Neural cell (in vitro differentiated cells): ENCODE measurements around the gene ADAM30. TPM values are rescaled to one million over a fixed set of nuclear protein-coding genes. Genes with fewer than 3 reads are reported as not detected.

Experiments used
- H2AFZ ChIP-seq: fragments of 200-600, 300-800 bp; sonication (generic), shearing (Covaris generic); 2 replicates; pipeline ENCODE4 v1.6.0; 2014; ENCODE audit warnings: low read depth, mild to moderate bottlenecking, antibody characterized with exemption, low read length, moderate library complexity
- H3F3A ChIP-seq: fragments of 200-600 bp; shearing (Covaris generic); 2 replicates; pipeline ENCODE4 v1.6.1; 2016; ENCODE audit warnings: mild to moderate bottlenecking, moderate library complexity, mixed read lengths, antibody characterized with exemption, low read length; ENCODE audit not compliant: insufficient read depth, poor library complexity, severe bottlenecking
- H3K27ac ChIP-seq: fragments of 200-600, 300-800 bp; sonication (generic), shearing (Covaris generic); 2 replicates; pipeline ENCODE4 v1.5.1; 2014; ENCODE audit warnings: mild to moderate bottlenecking, low read length, moderate library complexity
- H3K27me3 ChIP-seq: fragments of 300-800, 200-600 bp; sonication (generic), shearing (Covaris generic); 2 replicates; pipeline ENCODE4 v1.6.0; 2014; ENCODE audit warnings: mild to moderate bottlenecking, low read depth, low read length, moderate library complexity; ENCODE audit not compliant: insufficient read depth
- H3K36me3 ChIP-seq: fragments of 300-800, 200-600 bp; sonication (generic), shearing (Covaris generic); 2 replicates; pipeline ENCODE4 v1.5.1; 2014; ENCODE audit warnings: mild to moderate bottlenecking, antibody characterized with exemption, low read length, moderate library complexity; ENCODE audit not compliant: insufficient read depth
- H3K4me2 ChIP-seq: fragments of 300-800, 200-600 bp; sonication (generic), shearing (Covaris generic); 2 replicates; pipeline ENCODE4 v1.6.0; 2014; ENCODE audit warnings: mild to moderate bottlenecking, low read length
- H3K4me3 ChIP-seq: fragments of 300-800, 200-600 bp; sonication (generic), shearing (Covaris generic); 2 replicates; pipeline ENCODE4 v1.5.1; 2014; ENCODE audit warnings: mild to moderate bottlenecking, low read length, moderate library complexity
- H3K79me2 ChIP-seq: fragments of 200-600 bp; shearing (Covaris generic); replicated peaks from 2 replicates; pipeline ENCODE4 v1.6.0; 2014; ENCODE audit warnings: mild to moderate bottlenecking, low read length, moderate library complexity; ENCODE audit not compliant: insufficient read depth
- H3K9ac ChIP-seq: fragments of 300-800, 200-600 bp; sonication (generic), shearing (Covaris generic); 2 replicates; pipeline ENCODE4 v1.6.1; 2016; ENCODE audit warnings: mild to moderate bottlenecking, low read length, mixed read lengths
- H3K9me2 ChIP-seq: fragments of 200-600 bp; shearing (Covaris generic); 2 replicates; pipeline ENCODE4 v1.6.1; 2016; ENCODE audit warnings: mild to moderate bottlenecking, low read length, mixed read lengths; ENCODE audit not compliant: insufficient read depth
- H3K9me3 ChIP-seq: fragments of 200-600, 300-800 bp; sonication (generic), shearing (Covaris generic); 2 replicates; pipeline ENCODE4 v1.6.1; 2016; ENCODE audit warnings: mild to moderate bottlenecking, mixed run types, low read length, moderate library complexity, mixed read lengths
- H4K20me1 ChIP-seq: fragments of 200-600 bp; shearing (Covaris generic); 2 replicates; pipeline ENCODE4 v1.6.1; 2016; ENCODE audit warnings: mild to moderate bottlenecking, mixed run types; ENCODE audit not compliant: insufficient read depth
- EP300 ChIP-seq: fragments of 450-650 bp; conservative IDR thresholded peaks from 2 replicates; pipeline ENCODE4 v1.6.1; 2014; ENCODE audit warnings: antibody characterized with exemption, mild to moderate bottlenecking, moderate library complexity; ENCODE audit not compliant: poor library complexity, severe bottlenecking
- EZH2 ChIP-seq: fragments of 200-600, 300-800 bp; shearing (Covaris generic), sonication (generic); IDR thresholded peaks from 2 replicates; pipeline ENCODE4 v1.6.1; 2014; ENCODE audit warnings: antibody characterized with exemption, low read length, borderline replicate concordance, mild to moderate bottlenecking; ENCODE audit not compliant: insufficient read depth, poor library complexity, severe bottlenecking
- MXI1 ChIP-seq: fragments of 450-650 bp; conservative IDR thresholded peaks from 2 replicates; pipeline ENCODE4 v1.6.1; 2014; ENCODE audit warnings: antibody characterized with exemption, mild to moderate bottlenecking; ENCODE audit not compliant: poor library complexity, severe bottlenecking
- POLR2AphosphoS5 ChIP-seq: IDR thresholded peaks from 2 replicates; pipeline ENCODE4 v1.6.1; 2012
- RAD21 ChIP-seq: fragments of 450-650 bp; conservative IDR thresholded peaks from 2 replicates; pipeline ENCODE4 v1.6.1; 2014; ENCODE audit warnings: antibody characterized with exemption, mild to moderate bottlenecking, moderate library complexity
- SMC3 ChIP-seq: fragments of 450-650 bp; conservative IDR thresholded peaks from 2 replicates; pipeline ENCODE4 v1.6.1; 2014; ENCODE audit warnings: antibody characterized with exemption, mild to moderate bottlenecking, moderate library complexity; ENCODE audit not compliant: poor library complexity
- TAF1 ChIP-seq: IDR thresholded peaks from 2 replicates; pipeline ENCODE4 v1.6.1; 2012; ENCODE audit warnings: low read depth
- polyA plus RNA-seq: library from polyadenylated mRNA; depleted of rRNA; stranded (reverse); fragments of >200 nt; gene quantifications from 2 replicates; pipeline ENCODE4 v1.2.3, GENCODE V29; 2014
- TF ChIP-seq, protein P1 (sequence below): fragments of 450-650 bp; IDR thresholded peaks from 2 replicates; pipeline ENCODE4 v1.5.1; 2014; ENCODE audit warnings: antibody characterized with exemption, mild to moderate bottlenecking, moderate library complexity; ENCODE audit not compliant: poor library complexity, severe bottlenecking
- TF ChIP-seq, protein P2 (sequence below): IDR thresholded peaks from 2 replicates; pipeline ENCODE4 v1.6.1; 2012; ENCODE audit warnings: borderline replicate concordance

ADAM30 gene
- polyA plus RNA-seq, 1 donor from 2014 or later = not detected

DNA sequence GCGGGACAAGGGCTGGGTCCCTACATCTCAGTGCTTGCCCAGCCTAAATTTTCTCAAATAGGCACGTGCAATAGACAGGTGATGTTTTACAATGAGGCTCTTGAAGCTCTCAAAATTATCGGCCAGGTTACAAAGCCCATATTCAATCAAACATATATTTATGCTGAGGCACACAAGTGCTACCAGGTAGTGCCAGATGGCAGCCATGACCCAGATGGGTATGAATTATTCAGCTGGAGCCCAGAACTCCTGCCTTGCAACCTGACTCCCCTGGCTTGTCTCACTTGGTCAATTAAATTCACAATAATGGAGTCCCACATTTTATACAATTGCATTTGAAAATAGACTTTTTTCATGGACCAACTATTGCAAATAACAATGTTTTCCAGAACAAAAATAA is 12.3 kb upstream of the ADAM30 start:
- Histone ChIP-seq H3K36me3 (no peaks in the 10 kb centered on the region), H3K79me2 (no peaks in the 10 kb centered on the region)

DNA sequence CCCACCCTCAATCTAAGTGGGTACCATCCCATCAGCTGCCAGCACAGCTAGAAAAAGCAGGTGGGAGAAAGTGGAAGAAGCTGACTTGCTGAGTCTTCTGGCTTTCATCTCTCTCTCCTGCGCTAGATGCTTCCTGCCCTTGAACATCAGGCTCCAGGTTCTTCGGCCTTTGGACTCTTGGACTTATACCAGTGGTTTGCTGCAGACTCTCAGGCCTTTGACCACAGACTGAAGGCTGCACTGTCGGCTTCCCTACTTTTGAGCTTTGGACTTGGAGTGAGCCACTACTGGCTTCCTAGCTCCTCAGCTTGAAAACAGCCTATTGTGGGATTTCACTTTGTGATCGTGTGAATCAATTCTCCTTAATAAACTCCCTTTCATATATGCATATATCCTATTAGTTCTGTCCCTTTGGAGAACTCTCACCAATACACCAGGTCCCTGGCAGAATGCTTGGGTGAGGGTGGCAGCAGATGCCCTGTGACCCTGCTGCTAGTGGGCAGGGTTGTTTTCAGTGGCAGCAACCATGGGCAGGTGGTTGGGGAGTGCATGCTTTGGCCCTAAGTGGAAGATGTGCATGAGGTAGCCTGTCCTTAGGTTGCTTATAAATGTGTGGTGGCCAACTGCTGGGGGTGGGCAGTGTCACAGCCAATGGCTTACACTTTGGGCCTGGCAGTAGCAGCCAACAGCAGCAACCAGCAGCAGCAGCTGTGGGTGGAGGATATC is 10.8 kb upstream of the ADAM30 start:
- Histone ChIP-seq H3K4me3 (no peak overlapping the region), H3K27me3 (no peaks in the 10 kb centered on the region), H3K79me2 (no peaks in the 10 kb centered on the region), H3K9me3 (no peaks in the 10 kb centered on the region), H4K20me1 (no peaks in the 10 kb centered on the region), H3K4me2 (no peak overlapping the region), H3K9ac (no peak overlapping the region), H2AFZ (no peak overlapping the region), H3K27ac (no peak overlapping the region), H3F3A (no peaks in the 10 kb centered on the region), H3K36me3 (no peaks in the 10 kb centered on the region), H3K9me2 (no peaks in the 10 kb centered on the region)
- TF ChIP-seq MXI1 (no peak), POLR2AphosphoS5 (no peak), EZH2 (no peak), TAF1 (no peak), RAD21 (no peak), SMC3 (no peak), EP300 (no peak)
- TF ChIP-seq, protein P1, sequence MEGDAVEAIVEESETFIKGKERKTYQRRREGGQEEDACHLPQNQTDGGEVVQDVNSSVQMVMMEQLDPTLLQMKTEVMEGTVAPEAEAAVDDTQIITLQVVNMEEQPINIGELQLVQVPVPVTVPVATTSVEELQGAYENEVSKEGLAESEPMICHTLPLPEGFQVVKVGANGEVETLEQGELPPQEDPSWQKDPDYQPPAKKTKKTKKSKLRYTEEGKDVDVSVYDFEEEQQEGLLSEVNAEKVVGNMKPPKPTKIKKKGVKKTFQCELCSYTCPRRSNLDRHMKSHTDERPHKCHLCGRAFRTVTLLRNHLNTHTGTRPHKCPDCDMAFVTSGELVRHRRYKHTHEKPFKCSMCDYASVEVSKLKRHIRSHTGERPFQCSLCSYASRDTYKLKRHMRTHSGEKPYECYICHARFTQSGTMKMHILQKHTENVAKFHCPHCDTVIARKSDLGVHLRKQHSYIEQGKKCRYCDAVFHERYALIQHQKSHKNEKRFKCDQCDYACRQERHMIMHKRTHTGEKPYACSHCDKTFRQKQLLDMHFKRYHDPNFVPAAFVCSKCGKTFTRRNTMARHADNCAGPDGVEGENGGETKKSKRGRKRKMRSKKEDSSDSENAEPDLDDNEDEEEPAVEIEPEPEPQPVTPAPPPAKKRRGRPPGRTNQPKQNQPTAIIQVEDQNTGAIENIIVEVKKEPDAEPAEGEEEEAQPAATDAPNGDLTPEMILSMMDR = no peak
- TF ChIP-seq, protein P2, sequence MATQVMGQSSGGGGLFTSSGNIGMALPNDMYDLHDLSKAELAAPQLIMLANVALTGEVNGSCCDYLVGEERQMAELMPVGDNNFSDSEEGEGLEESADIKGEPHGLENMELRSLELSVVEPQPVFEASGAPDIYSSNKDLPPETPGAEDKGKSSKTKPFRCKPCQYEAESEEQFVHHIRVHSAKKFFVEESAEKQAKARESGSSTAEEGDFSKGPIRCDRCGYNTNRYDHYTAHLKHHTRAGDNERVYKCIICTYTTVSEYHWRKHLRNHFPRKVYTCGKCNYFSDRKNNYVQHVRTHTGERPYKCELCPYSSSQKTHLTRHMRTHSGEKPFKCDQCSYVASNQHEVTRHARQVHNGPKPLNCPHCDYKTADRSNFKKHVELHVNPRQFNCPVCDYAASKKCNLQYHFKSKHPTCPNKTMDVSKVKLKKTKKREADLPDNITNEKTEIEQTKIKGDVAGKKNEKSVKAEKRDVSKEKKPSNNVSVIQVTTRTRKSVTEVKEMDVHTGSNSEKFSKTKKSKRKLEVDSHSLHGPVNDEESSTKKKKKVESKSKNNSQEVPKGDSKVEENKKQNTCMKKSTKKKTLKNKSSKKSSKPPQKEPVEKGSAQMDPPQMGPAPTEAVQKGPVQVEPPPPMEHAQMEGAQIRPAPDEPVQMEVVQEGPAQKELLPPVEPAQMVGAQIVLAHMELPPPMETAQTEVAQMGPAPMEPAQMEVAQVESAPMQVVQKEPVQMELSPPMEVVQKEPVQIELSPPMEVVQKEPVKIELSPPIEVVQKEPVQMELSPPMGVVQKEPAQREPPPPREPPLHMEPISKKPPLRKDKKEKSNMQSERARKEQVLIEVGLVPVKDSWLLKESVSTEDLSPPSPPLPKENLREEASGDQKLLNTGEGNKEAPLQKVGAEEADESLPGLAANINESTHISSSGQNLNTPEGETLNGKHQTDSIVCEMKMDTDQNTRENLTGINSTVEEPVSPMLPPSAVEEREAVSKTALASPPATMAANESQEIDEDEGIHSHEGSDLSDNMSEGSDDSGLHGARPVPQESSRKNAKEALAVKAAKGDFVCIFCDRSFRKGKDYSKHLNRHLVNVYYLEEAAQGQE = no peak

More for the DNA sequence above, 12.3 kb upstream of the ADAM30 start:
- H4K20me1 ChIP-seq = no peaks in the 10 kb centered on the region
- no peaks in the 10 kb centered on the region for H3K27me3 ChIP-seq
- H3K9ac ChIP-seq = no peak overlapping the region
- no peak overlapping the region for H2AFZ ChIP-seq
- H3K27ac ChIP-seq = no peak overlapping the region
- TF ChIP-seq MXI1 = no peak
- TF ChIP-seq, protein P1 = no peak
- no peak for TF ChIP-seq SMC3
- TF ChIP-seq EP300 = no peak
- no peak for TF ChIP-seq TAF1
- no peak for TF ChIP-seq POLR2AphosphoS5
- TF ChIP-seq, protein P2 = no peak
- no peak for TF ChIP-seq EZH2
- TF ChIP-seq RAD21 = no peak
- H3K9me3 ChIP-seq = no peaks in the 10 kb centered on the region
- no peaks in the 10 kb centered on the region for H3K9me2 ChIP-seq
- H3K4me3 ChIP-seq = no peak overlapping the region
- no peak overlapping the region for H3K4me2 ChIP-seq
- no peaks in the 10 kb centered on the region for H3F3A ChIP-seq
